Neutrophil (primary cell): Measurements from ENCODE around the gene ZMYND8.
"Not testable (repeated sequence)": the region's sequence is repeated elsewhere in the genome, so short reads cannot be mapped to it uniquely, and the experiment has no call there.

ENCODE experiments used
- H3K27ac ChIP-seq: fragments of 200-600 bp; sonication (generic); 2 replicates; pipeline ENCODE4 v1.5.1; 2016; ENCODE audit warnings: mild to moderate bottlenecking, moderate library complexity
- H3K27me3 ChIP-seq: fragments of 200-600 bp; sonication (generic); 2 replicates; pipeline ENCODE4 v1.6.0; 2016; ENCODE audit warnings: mild to moderate bottlenecking
- H3K36me3 ChIP-seq: fragments of 200-600 bp; sonication (generic); 2 replicates; pipeline ENCODE4 v1.5.1; 2017
- H3K4me1 ChIP-seq, 2 experiments: fragments of 200-600 bp in 1 of 2; sonication (generic) in 1 of 2; 1 replicate in 1 of 2; 2 replicates in 1 of 2; pipeline versions ENCODE4 v1.5.1 to v1.6.1; 2013 to 2016; ENCODE audit warnings: low read depth in 1 of 2, low read length in 1 of 2, mild to moderate bottlenecking in 1 of 2, moderate library complexity in 1 of 2; ENCODE audit not compliant: control insufficient read depth in 1 of 2, insufficient read depth in 1 of 2
- H3K4me3 ChIP-seq, 2 experiments: fragments of 200-600 bp in 1 of 2; sonication (generic) in 1 of 2; 1 replicate in 1 of 2; 2 replicates in 1 of 2; pipeline ENCODE4 v1.5.1; 2013 to 2016; ENCODE audit warnings: low read depth in 1 of 2, low read length in 1 of 2, mild to moderate bottlenecking in 1 of 2, moderate library complexity in 1 of 2
- H3K9me3 ChIP-seq: fragments of 200-600 bp; sonication (generic); 2 replicates; pipeline ENCODE4 v1.5.1; 2016
- CTCF ChIP-seq: fragments of 200-600 bp; sonication (generic); IDR thresholded peaks from 2 replicates; pipeline ENCODE4 v1.5.1; 2016; ENCODE audit warnings: antibody characterized with exemption

The ZMYND8 gene

GRCh38 chr20:47209982-47210381 is 146.5 kb downstream of the ZMYND8 start:
- Histone ChIP-seq H3K9me3 (no peaks in the 10 kb centered on the region), H3K4me1 (no peaks in the 10 kb centered on the region), H3K27ac (no peak overlapping the region), H3K4me3 (no peak overlapping the region), H3K27me3 (no peaks in the 10 kb centered on the region), H3K36me3 (peaks cover 68% of the 10 kb centered on the region)
- TF ChIP-seq CTCF = no peak

- Histone ChIP-seq H3K4me3 (no peak overlapping the region), H3K9me3 (no peaks in the 10 kb centered on the region), H3K27ac (no peak overlapping the region), H3K36me3 (peaks cover 54% of the 10 kb centered on the region), H3K27me3 (no peaks in the 10 kb centered on the region), H3K4me1 (no peaks in the 10 kb centered on the region)
- TF ChIP-seq CTCF = no peak
These were observed 147.8 kb downstream of the ZMYND8 start for GRCh38 chr20:47208534-47209174.

- no peaks in the 10 kb centered on the region for H3K9me3 ChIP-seq
- H3K36me3 ChIP-seq = peaks cover 41% of the 10 kb centered on the region
- no peak for TF ChIP-seq CTCF
- H3K27me3 ChIP-seq = no peaks in the 10 kb centered on the region
- H3K27ac ChIP-seq = no peak overlapping the region
- no peak overlapping the region for H3K4me3 ChIP-seq
- H3K4me1 ChIP-seq = no peaks in the 10 kb centered on the region
These were observed 149.4 kb downstream of the ZMYND8 start for GRCh38 chr20:47206962-47207641.

- not testable (repeated sequence) for H3K9me3 ChIP-seq, H3K4me3 ChIP-seq, H3K4me1 ChIP-seq, H3K27me3 ChIP-seq, H3K27ac ChIP-seq
- H3K36me3 ChIP-seq = peaks cover 35% of the 10 kb centered on the region
These were observed 149.9 kb downstream of the ZMYND8 start for GRCh38 chr20:47206552-47206951.

GRCh38 chr20:47205577-47206123 is 150.8 kb downstream of the ZMYND8 start:
- no peaks in the 10 kb centered on the region for H3K4me1 ChIP-seq
- TF ChIP-seq CTCF = no peak
- no peak overlapping the region for H3K27ac ChIP-seq
- H3K27me3 ChIP-seq = no peaks in the 10 kb centered on the region
- no peaks in the 10 kb centered on the region for H3K9me3 ChIP-seq
- no peak overlapping the region for H3K4me3 ChIP-seq
- H3K36me3 ChIP-seq = peaks cover 26% of the 10 kb centered on the region

GRCh38 chr20:47204850-47205122 is 151.7 kb downstream of the ZMYND8 start:
- H3K4me1 ChIP-seq, H3K4me3 ChIP-seq, H3K27me3 ChIP-seq, H3K9me3 ChIP-seq, H3K27ac ChIP-seq: not testable (repeated sequence)
- peaks cover 18% of the 10 kb centered on the region for H3K36me3 ChIP-seq
